ENCODE measurements around the gene ELF5.

The ELF5 gene

GRCh38 chr11:34492806-34493414 is 20.7 kb downstream of the ELF5 start:
- no peak for DNase-seq (ENCODE audit: low read depth)

DNA sequence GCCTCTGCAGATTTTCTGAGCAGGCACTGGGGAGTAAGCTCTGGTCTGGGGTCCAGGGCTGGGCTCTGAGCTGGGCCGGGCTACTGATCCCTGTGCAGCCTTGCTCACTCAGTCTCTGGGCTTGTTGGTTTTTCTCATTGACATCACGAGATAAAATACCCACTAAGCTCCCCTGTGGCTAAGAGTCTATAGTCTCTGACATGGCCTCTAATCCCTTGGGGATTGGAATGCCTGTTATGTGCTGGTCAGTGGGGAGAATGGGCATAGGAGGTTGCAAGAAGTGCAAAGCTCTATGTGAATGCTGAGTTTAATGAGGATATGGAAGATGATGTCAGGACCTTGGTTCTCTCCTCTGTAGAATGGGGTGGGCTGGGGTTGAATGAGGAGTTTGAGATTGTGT is 23.3 kb downstream of the ELF5 start:
- no peak for DNase-seq (ENCODE audit: low read depth)

DNA sequence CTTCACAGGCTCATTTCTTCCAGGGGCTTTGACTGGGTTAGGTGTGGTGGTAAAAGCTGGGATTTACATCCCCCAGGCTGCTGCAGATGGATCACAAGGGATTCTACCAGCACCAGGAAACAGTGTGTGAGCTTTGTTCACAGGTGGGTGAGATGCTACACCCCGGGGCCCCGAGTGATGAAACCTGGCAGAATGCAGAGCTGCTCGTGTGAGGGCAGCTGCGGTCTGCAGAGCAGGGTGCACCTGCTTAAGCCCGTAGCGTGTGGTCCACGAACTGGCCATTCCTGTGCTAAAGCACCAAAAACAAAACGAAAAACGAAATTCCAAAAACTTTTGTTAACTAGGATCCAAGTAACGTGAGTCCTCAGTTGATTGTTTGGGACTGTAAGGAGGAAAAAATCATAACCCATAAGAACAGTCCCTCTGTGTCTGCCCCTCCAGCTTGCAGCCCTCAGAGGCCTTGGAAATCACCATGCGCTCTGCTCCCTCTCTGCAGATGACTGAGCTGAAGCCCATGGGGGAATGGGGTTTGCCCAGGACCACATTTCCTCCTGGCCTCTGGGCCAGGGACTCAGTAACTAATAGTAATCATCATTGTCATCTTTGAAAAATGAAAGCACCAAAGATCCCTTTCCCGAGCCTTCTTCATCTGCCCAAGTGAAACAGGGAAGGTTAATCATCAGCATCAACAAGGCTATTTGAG is 24.6 kb downstream of the ELF5 start:
- DNase-seq (ENCODE audit: low read depth): no peak

DNA sequence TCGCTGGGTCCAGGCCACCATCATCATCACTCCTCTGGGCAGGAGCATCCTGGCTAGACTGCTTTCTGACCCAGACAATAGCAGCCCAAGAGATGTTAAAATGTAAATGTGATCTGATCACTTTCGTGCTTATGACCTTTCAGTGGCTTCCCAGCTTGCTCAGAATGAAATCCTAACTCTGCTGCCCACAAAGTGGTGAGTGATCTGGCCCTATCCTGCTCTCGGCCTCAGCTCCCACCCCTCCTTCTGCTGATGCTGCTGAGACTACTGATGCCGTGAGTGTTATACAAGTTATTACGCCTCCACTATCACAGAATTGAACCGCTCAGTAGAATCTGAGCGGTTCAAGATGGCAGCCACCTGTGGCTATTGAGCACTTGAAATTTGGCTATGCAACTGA is 26.2 kb downstream of the ELF5 start:
- DNase-seq (ENCODE audit: low read depth): no peak

GRCh38 chr11:34483106-34483874 is 30.3 kb downstream of the ELF5 start:
- DNase-seq (ENCODE audit: low read depth): no peak

DNA sequence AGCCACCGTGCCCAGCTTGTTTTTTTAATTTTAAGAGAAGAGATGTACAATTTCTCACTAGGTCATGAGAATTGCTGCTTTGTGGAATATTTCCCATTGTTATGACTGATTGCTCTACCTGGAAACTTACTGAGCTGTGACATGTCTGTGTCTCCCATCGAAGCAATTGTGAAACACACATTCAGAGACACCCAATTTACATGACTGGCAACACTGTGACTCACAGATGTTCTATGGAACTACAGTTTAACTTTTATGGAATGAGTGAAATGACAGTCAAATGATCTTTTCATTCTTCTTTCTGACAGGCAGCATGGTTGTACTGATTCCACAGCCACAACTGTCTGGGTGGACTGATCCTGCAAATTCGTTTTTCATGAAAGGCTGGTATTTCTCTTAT is 32.3 kb downstream of the ELF5 start:
- no peak for DNase-seq (ENCODE audit: low read depth)

DNA sequence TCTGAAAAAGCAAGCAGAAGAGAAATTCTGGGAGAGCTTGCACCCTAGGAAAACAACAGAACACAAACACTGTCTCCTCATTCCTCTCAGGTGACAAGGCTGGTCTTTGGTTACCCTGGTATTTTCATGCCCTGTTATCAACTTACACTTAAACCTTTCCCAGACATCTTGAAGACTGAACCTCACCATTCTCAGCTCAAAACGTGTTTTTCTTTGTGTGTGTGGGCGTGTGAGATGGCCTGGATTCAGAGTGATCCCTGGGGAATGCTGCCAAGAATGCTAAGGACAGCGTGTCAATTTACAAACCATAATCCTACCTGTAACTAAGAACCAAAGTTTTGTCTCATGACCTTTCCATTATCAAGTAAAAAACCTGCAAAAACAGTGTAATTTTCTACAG is 33.3 kb downstream of the ELF5 start:
- no peak for DNase-seq (ENCODE audit: low read depth)

GRCh38 chr11:34478845-34479663 is 34.5 kb downstream of the ELF5 start:
- no peak for DNase-seq (ENCODE audit: low read depth)

- DNase-seq (ENCODE audit: low read depth): no peak
These were observed 36.7 kb downstream of the ELF5 start for GRCh38 chr11:34476849-34477248.

- DNase-seq (ENCODE audit: low read depth): no peak
These were observed 37.9 kb downstream of the ELF5 start for GRCh38 chr11:34475656-34476055.

DNA sequence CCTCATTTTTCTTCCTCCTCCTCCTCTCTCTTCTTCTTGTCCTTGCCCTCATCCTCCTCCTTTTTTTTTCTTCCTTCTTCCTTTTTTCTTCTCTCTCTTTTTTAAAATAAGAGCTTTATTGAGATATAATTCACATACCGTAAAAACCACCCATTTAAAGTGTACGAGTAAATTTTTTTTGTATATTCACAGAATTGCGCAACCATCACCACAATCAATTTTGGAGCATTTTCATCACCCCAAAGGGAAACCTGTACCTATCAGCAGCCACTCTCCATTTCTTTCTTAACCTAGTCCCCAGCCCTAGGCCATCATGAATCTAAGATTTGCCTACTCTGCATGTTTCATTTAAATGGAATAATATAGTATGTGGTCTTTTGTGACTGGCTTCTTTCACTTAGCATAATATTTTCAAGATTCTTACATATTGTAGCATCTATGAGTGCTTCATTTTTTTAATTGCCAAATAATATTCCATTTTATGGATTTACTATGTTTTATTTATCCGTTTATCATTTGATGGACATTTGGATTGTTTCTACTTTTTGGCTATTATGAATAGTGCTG is 39.9 kb downstream of the ELF5 start:
- no peak for DNase-seq (ENCODE audit: low read depth)

- DNase-seq (ENCODE audit: low read depth): no peak
These were observed 45.3 kb downstream of the ELF5 start for GRCh38 chr11:34468209-34468841.

DNA sequence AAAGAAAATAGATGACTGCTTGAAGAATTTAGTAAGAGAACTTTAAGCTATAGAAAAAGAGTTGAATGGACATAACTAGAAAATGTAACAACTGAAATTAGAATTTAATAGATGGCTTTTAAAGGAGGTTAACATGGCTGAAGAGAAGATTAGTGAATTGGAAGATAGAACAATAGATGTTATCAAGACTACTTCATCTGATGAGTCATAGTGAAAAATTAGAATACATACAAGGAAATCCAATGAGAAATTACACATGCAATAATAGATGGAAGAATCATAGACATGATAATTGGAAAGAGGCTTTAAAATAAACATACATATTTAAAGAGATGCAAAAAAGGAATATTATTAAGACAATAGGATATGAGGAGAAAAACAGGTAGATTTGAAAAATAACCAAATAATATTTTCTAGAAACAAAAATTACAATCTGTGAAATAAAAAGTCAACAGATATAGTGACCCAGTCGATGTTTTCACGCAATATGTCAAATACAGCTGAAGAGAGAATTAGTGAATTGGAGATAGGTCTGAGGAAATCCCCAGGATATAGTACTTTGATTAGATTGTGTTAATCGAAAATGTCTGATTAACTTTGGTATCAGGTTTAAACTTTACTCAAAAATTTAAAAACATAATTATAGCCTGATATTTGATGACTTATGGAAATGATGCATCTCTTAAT is 46.6 kb downstream of the ELF5 start:
- DNase-seq (ENCODE audit: low read depth): no peak

DNA sequence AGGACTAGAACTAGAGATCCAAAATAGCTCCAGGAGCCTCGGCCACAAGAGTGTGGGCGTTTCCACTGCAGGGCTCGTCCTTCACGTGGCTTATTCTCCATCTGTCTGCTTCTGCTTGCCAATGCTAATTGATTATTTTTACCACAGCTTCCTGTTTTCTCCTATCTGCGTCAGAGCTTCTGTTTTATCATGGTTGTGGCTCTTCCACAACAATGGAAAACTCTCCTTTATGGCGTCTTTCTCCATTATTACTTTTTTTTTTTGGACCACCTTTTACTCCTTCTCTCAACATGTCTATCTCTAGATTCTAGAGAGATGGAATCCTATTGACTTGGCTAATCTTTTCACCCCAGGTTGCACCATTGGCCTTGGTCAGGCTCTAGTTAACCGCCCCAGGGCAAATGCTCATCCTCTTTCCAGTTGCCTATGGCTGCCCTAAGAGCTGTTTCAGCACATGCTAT is 49.0 kb downstream of the ELF5 start:
- no peak for DNase-seq (ENCODE audit: low read depth)

DNA sequence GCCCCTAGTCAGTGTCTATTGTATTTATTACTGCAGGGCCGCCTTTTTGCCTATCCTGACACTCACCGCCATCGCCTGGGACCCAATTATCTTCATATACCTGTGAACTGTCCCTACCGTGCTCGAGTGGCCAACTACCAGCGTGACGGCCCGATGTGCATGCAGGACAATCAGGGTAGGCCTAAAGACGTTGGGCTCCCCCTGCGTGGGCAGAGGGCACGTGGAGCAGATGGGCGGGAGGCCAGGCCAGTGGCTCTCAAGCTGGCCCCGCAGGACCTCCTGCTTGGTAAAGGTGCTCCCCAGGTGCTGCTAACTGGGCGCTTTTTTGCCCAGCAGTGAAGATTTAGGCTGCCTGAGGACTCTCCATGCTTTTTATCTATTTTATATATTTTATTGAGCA is 52.4 kb downstream of the ELF5 start:
- no peak for DNase-seq (ENCODE audit: low read depth)

GRCh38 chr11:34460278-34460677 is 53.3 kb downstream of the ELF5 start:
- DNase-seq (ENCODE audit: low read depth): no peak

DNA sequence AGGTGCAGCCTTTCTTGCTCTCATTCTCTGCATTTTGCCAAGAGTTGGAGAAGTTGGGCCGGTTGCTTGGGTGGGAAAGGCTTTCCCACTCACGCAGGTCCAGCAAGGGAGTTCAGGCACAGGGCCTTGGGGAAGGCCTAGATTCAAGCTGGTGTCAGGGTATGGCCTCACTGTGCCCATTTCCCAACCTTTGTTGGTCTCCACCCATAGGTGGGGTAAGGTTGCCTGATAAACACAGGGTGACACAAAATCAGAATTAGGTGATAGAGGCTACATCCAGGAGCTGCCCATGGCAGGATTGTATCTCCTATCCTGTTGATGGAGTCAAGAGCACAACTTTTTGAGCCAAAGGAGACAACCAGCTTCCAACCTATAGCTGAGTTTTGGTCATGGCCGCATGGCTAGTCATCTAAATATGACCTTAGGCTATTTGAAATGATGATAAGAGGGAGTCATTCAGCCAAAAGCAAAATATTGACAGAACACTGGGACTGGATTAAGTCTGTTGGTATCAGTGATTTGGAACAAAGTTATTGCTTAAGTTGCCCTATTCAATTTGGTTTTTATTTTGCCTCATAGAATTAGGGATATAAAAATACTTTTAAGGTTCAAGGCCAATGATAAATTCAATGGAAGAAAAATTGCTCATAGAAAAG is 54.0 kb downstream of the ELF5 start:
- DNase-seq (ENCODE audit: low read depth): no peak

- DNase-seq (ENCODE audit: low read depth): no peak
These were observed 55.1 kb downstream of the ELF5 start for GRCh38 chr11:34458525-34458924.

DNA sequence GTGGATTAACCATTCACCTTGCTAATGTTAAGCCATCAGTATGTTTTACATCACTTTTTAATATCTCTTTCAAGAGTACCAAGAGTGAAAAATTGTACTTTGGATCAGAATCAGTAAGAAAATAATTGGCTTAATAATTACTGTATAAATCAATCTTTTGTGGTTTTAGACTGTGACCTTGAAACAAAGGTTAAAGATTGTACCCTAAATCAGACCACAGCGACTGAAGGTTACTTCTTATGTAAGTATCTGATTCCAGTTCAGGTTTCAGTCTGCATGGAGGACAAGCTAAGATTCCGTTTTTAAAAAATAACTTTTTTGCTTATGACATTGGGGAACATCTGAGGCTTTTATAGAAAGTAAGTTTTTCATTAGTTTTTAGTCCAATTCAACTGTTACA is 56.0 kb downstream of the ELF5 start:
- no peak for DNase-seq (ENCODE audit: low read depth)

GRCh38 chr11:34454308-34455032 is 59.1 kb downstream of the ELF5 start:
- no peak for DNase-seq (ENCODE audit: low read depth)
